HepG2 (cell line): ENCODE measurements around the gene CCSER1.

ENCODE experiments used
- EZH2 ChIP-seq: conservative IDR thresholded peaks from 2 replicates; pipeline ENCODE4 v1.6.1; 2012; ENCODE audit warnings: mild to moderate bottlenecking, low read depth, low read length, moderate library complexity
- KLF16 ChIP-seq, 2 experiments: sonication (generic) in 1 of 2; formaldehyde crosslinking in 1 of 2; IDR thresholded peaks; 2 replicates each; pipeline versions ENCODE4 v1.6.1 to v1.8.0; 2016 to 2023; ENCODE audit warnings: missing genetic modification reagents in 2 of 2, missing compliant biosample characterization in 1 of 2
- ZFX ChIP-seq: sonication (generic); formaldehyde crosslinking; IDR thresholded peaks from 2 replicates; pipeline ENCODE4 v1.4.0; 2020; ENCODE audit warnings: mild to moderate bottlenecking, low read depth, missing genetic modification reagents, moderate library complexity
- ZNF652 ChIP-seq: IDR thresholded peaks from 2 replicates; pipeline ENCODE4 v1.6.1; 2016; ENCODE audit warnings: low read depth, borderline replicate concordance
- TF ChIP-seq, protein P1 (sequence below): sonication (generic); formaldehyde crosslinking; IDR thresholded peaks from 2 replicates; pipeline ENCODE4 v1.8.1; 2023; ENCODE audit warnings: missing genetic modification reagents, inconsistent platforms, borderline replicate concordance
- TF ChIP-seq, protein P2 (sequence below): sonication (generic); formaldehyde crosslinking; IDR thresholded peaks from 2 replicates; pipeline ENCODE4 v1.4.0; 2020; ENCODE audit warnings: missing genetic modification reagents

DNA sequence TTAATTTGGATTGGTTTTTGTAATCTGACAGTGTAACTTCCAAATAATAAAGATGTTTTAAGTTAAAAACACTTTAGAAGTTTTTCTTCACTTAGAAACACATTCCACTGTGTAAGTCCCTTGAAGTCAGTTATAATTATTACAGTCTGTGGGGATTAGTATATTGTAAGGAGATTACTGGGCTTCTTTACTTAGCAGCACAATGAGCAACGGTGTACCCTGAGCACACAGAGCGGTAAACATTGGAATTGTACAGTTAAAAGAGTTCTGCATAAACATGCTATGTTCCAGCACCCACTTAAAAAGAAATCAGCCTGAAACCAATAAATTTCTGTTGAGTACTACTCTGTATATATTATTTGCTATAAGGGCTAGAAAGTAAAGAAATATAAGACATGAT is 44.3 kb downstream of the CCSER1 start:
- TF ChIP-seq ZFX (no peak), KLF16 (CRISPR knock-in tag; IDR thresholded peaks at IDR 0.05) (no peak), EZH2 (no peak), ZNF652 (CRISPR knock-in tag) (no peak)
- TF ChIP-seq, protein P1, sequence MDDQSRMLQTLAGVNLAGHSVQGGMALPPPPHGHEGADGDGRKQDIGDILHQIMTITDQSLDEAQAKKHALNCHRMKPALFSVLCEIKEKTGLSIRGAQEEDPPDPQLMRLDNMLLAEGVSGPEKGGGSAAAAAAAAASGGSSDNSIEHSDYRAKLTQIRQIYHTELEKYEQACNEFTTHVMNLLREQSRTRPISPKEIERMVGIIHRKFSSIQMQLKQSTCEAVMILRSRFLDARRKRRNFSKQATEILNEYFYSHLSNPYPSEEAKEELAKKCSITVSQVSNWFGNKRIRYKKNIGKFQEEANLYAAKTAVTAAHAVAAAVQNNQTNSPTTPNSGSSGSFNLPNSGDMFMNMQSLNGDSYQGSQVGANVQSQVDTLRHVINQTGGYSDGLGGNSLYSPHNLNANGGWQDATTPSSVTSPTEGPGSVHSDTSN (CRISPR knock-in tag): no peak
- TF ChIP-seq, protein P2, sequence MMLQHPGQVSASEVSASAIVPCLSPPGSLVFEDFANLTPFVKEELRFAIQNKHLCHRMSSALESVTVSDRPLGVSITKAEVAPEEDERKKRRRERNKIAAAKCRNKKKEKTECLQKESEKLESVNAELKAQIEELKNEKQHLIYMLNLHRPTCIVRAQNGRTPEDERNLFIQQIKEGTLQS (CRISPR knock-in tag): no peak
